Activated CD4-positive, alpha-beta T cell treated with anti-CD3 and anti-CD28 coated beads, Interleukin-2, amount 50 U/mL, for 24 hours (primary cell): ENCODE measurements around the gene UBE2D2.
"Not testable (repeated sequence)": the region's sequence is repeated elsewhere in the genome, so short reads cannot be mapped to it uniquely, and the experiment has no call there.

Source experiments
- DNase-seq, 2 donors: peaks; one replicate each; pipeline ENCODE4 v3.0.0-alpha.2; 2020; ENCODE audit warnings: low read depth in 1 of 2, low spot score in 1 of 2

Gene UBE2D2

DNA sequence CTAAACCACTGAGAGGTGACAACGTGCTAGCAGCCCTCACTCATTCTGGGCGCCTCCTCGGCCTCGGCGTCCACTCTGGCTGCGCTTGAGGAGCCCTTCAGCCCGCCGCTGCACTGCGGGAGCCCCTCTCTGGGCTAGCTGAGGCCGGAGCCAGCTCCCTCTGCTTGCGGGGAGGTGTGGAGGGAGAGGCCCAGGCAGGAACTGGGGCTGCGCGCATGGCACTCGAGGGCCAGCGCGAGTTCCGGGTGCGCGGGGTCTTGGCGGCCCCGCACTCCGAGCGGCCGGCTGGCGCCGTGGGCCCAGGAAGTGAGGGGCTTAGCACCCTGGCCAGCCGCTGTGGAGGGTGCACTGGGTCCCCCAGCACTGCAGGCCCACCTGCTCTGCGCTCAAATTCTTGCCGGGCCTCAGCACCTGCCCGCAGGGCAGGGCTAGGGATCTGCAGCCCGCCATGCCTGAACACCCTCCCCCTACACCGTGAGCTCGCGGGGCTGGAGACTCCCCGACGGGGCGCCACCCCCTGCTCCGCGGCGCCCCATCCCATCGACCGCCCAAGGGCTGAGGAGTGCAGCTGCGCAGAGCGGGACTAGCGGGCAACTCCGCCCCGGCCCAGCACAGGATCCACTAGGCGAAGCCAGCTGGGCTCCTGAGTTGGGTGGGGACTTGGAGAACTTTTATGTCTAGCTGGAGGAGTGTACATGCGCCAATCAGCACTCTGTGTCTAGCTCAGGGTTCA, 11.8 kb upstream of the UBE2D2 start:
- no peak for DNase-seq

DNA sequence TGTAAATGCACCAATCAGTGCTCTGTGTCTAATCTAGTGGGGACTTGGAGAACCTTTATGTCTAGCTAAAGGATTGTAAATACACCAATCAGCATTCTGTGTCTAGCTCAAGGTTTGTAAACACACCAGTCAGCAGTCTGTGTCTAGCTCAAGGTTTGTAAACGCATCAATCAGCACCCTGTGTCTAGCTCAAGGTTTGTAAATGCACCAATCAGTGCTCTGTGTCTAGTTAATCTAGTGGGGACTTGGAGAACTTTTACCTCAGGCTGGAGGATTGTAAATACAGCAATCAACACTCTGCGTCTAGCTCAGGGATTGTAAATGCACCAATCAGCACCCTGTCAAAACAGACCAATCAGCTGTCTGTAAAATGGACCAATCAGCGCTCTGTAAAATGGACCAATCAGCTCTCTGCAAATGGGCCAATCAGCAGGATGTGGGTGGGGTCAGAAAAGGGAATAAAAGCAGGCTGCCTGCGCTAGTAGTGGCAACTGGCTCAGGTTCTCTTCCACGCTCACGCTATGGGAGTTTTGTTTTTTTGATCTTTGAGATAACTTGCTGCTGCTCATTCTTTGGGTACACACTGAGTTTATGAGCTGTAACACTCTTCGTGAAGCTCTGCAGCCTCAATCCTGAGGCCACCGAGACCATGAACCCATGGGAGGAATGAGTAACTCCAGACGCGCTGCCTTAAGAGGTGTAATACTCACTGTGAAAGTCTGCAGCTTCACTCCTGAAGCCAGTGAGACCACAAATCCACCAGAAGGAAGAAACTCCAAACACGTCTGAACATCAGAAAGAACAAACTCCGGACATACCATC, 10.9 kb upstream of the UBE2D2 start:
- not testable (repeated sequence) for DNase-seq

GRCh38 chr5:139551191-139551889, 9.8 kb upstream of the UBE2D2 start:
- no peak for DNase-seq

- DNase-seq: no peak
Measured at GRCh38 chr5:139552893-139553575, 8.1 kb upstream of the UBE2D2 start.

- no peak for DNase-seq
Measured at GRCh38 chr5:139554264-139554663, 6.9 kb upstream of the UBE2D2 start.

DNA sequence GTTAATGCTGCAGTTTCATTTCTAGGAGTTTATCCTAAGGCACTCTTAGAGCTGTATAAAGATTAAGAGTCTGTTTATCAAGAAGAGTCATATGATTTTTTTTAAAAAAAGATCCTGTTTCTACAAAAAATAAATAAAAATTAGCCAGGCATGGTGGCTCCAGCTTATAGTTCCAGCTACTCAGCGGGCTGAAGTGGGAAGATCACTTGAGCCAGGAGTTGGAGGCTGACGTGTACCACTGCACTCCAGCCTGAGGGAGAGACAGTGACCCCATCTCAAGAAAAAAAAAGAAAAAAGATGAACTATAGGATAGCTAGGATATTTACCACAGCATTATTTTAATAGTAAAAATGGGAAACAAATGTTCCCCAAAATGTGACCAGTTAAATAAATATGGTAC, 3.3 kb upstream of the UBE2D2 start:
- DNase-seq: no peak

DNA sequence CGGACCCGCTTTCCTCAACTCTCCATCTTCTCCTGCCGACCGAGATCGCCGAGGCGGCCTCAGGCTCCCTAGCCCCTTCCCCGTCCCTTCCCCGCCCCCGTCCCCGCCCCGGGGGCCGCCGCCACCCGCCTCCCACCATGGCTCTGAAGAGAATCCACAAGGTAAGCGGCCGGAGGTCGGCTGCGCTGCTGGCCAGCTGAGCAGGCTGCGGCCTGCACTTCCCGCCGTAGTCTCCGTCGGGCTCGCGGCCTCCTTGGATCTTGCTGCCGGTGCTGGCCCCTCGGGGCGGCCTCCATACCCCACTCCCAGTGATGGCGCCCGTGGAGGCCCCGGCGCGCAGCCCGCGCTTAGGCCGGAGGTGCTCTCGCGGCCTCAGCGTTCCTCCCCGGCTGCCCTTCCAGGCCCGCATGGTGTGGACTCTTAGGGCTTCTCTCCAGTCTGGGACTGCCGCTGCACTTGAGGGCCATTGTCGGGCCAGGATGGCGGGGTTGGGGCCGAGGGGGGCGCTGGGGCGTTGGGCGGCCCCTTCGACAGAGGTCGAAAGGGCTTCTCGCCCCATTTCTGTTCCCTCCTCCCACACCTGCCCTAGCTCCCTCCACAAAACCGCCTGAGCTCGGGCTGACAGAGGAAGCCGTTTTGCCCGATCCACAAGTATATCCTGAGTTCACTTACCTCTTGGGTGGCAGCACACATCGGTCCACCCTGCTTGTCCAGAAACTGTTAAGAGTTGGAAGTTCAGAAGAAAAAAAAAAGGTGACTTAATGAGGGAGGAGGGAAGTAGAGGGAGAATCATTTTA, 714 bp downstream of the UBE2D2 start:
- DNase-seq: peak; percentile 32 to 49

GRCh38 chr5:139562847-139563246, 1.7 kb downstream of the UBE2D2 start:
- DNase-seq: no peak

DNA sequence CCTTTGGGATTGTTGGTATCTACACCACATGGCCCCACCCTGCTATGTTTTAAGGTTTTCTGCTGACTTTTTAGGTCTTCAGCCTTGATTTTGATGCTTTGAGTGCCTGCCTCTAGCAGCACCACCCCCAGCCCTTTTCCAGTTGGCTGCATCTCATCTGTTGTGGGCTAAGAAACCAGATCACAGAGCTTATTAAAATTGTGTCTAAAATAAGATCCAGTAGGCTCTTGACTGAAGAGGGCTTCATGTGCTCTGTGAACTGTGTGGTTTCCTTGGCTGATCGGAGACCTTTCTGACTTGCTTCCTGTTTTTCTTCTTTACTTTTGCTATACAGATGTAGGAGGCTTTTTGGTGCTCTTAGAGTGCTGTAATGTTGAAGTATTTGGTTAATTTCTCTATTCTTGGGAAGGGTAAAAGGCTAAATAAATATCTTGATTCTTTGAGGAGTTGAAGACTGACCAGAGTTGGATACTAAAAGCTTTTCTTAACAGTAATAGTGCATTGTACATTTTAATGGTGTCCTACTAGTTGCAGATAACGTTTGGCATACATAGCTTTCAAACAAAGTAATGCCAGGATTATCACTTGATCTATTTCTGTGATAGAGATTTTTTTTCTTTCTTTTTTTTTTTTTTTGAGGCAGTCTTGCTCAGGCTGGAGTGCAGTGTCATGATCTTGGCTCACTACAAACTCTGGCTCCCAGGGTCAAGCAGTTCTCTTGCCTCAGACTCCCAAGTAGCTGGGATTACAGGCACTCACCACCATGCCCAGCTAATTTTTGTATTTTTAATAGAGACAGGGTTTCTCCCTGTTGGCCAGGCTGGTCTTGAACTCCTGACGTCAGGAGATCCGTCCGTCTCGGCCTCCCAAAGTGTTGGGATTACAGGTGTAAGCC, 4.5 kb downstream of the UBE2D2 start:
- DNase-seq: peak in 1 of 2 donors; percentile 14

GRCh38 chr5:139566611-139567010, 5.5 kb downstream of the UBE2D2 start:
- DNase-seq: no peak

- no peak for DNase-seq
Measured at GRCh38 chr5:139569270-139569955, 8.3 kb downstream of the UBE2D2 start.

GRCh38 chr5:139571543-139571942, 10.4 kb downstream of the UBE2D2 start:
- DNase-seq: no peak

DNA sequence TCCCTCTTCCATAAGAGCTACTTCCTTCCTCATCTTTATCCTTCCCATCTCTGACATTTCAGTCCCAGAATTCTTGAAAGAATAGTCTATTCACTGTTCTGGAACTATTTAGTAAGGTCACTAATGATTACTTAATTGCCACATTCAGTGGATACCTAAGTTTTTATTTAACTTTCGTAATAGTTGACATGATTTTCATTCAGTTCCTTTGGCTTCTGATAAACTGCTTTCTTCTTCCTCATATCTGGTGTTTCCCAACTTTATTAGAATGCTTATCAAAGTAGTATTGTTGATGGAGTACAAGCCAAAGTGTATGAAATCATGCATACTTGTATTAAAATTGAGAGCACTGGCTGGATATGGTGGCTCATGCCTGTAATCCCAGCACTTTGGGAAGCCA, 10.8 kb downstream of the UBE2D2 start:
- no peak for DNase-seq

GRCh38 chr5:139574641-139575312, 13.6 kb downstream of the UBE2D2 start:
- no peak for DNase-seq

- DNase-seq: no peak
Measured at GRCh38 chr5:139575313-139575646, 14.1 kb downstream of the UBE2D2 start.

DNA sequence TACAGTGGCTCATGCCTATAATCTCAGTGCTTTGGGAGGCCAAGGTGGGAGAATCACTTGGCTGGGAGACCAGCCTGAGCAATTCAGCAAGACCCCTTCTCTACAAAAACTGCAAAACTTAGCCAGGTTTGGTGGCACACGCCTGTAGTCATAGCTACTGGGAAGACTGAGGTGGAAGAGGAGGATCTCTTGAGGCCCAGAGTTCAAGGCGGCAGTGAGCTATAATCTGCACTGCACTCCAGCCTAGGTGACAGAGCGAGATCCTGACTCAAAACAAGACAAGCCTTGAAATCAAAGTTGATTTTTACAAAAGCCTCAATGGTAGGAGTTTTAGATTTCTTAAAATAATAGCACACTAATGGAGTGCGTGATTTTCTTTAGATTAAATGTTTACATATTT, 14.6 kb downstream of the UBE2D2 start:
- peak in 1 of 2 donors; percentile 14 for DNase-seq

DNA sequence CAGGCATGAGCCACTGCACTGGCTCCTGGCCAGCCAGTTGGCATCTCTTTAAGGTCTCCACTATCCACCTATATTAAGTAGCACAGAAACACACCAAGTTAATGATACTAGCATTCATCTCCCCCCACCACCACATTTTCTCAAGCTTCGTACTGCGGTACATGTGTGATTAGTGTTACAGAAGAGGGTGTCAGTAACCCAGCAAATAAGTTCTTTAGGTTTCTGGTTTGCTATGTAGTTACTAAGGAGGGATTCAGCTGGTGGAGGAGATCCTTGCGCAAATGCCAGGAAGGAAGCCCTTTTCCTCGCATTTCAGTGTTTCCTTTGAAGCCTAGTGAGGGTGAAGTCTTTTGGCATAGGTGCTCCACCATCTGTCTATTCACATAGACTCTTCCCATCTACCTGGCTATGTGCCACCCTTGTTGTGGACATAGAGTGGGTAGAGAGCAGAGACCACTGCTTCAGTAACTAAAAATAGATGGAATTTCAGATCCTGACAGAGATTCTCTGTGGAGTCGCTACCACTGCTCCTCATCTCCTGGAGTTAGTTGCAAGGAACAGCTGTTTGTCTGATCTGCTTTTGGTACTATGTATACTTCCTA, 16.7 kb downstream of the UBE2D2 start:
- DNase-seq: no peak

GRCh38 chr5:139578325-139578724, 17.2 kb downstream of the UBE2D2 start:
- no peak for DNase-seq
